GM18499 (cell line): ENCODE results near the gene SARS2.

Source experiments
- ATAC-seq: cut with Tn5 transposase; IDR thresholded peaks from one replicate; pipeline ENCODE4 v1.9.1; 2021; ENCODE audit warnings: moderate number of reproducible peaks; ENCODE audit not compliant: insufficient read depth, unreplicated experiment

SARS2 gene

DNA sequence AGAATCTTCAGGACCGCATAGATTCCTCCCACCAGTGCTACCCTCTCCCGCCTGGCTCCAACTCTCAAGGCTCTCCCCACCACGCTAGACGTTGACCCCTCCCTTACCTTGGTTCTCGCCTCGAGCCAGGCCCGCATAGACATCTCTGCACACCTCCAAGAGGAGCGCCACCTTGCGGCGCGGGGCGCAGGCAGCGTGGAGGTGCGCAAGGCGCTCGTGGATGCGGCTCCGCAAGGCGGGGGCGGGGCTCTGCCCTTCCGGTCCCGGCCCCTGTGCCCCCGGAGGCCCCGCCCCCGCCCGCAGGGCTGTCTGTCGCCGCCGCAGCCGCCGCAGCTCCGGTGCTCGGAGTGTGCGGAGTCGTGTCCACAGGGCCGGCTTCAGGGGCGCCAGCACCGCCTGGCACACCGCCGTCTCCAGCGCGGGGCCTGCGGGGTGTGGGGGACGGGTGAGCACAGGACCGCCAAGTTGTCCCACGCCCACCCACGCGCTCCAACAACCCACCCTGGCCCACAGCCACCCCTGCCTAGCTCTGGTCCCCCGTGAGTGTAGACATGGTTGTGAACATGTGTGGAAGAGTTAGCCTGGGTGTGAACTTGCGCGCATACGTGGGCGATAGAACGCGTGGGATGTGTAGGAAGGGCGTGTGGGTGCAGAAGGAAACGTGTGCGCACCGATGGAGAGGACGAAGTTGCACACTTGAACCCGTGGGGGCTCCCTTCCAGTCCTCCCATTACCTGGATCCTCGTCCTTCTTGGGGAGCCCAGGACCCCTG lies 60.5 kb downstream of the SARS2 start:
- ATAC-seq: no peak

DNA sequence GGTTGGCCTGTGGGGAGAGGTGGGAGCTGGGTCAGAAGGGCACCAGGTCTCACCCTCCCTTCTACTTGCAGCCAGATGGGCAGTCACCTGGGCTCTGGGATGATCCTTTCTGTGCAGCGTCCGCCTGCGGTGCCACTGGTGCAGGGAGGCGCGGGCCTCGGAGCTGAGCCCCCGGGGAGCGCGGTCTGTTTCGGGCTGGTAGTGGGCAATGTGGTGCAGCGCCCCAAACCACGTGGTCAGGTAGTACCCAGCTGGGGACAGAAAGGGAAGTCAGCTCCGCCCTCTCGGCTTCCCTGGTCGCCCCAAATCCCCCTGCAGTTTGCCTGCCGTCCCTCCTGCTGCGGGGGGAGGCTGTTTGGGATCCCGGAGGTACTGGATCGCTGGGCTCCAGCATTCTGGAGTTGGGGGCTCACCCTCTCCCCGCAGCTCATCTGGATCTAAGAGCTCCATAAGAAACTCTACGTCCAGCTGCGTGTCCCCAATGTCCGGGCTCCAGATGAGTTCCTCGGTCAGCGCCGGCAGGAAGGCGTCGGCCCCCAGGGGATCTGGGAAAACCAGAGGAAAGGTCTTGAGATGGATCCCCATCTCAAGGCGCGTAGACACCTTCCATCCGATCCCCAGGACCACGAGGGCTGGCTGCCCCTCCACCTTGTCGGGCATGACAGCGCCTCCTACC lies 61.3 kb downstream of the SARS2 start:
- no peak for ATAC-seq

DNA sequence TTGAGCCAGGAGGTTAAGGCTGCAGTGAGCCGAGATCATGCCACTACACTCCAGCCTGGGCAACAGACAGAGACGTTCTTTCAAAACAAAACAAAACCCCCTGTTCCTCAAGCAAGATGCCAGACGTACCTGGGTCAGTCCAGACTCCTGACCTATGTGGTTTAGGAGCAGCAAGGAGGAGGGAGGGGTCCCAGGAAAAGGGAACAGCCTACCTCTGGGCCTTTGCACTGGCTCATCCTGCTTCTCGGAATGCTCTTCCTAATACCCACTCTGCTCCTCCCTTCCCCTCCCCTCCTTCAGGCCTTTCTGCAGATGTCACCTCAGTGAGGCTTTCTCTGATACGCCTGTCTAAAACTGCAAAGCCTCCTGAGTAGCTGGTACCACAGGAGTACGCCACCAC lies 62.0 kb downstream of the SARS2 start:
- no peak for ATAC-seq

DNA sequence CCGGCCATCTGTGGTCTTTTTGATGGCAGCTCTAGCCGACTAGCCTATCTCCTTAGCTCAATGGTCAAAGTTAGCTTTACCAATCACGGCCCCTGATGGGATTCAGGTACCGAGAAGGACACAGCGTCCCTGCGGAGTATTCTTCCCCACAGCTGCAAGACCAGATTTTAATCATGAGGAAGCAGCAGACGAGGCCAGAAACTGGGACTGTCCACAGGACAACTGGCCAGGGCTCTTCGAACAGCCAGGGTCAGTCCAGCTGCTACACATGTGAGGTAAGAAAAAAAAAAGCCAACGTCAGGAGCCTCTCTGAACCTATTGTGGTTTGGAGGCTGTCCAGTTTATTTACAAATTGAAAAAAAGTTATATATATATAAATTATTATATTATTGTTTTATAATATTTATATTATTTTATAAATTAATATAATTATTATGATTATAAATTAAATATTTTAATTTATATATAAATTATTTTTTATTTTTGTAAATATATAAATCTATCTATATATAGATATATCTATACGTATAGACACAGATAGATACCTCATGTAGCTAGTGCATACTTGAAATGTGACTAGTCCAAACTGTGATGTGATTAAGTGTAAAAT lies 63.3 kb downstream of the SARS2 start:
- no peak for ATAC-seq
